Panc1 (cell line): ENCODE results near the gene RPL35. TPM values are rescaled to one million over a fixed set of nuclear protein-coding genes. Genes with fewer than 3 reads are reported as not detected.

Experiments
- ATAC-seq: fragments of 200-7000 bp; cut with Tn5 transposase; 2 replicates; pipeline ENCODE4 v1.9.1; 2020; ENCODE audit warnings: mild to moderate bottlenecking, moderate library complexity
- BruUV-seq: library from RNA; stranded (reverse); fragments of 400-500 nt; replicated peaks from 2 replicates; lab custom pipeline; 2021; lab: Mats Ljungman, UMichigan
- CTCF ChIA-PET: fragments of 300-600 bp; sonication (Branson Sonifier 250); formaldehyde crosslinking; loops from one replicate; lab custom pipeline; 2022; ENCODE audit warnings: antibody characterized with exemption; lab: Charles Lee
- POLR2A ChIA-PET: fragments of 300-600 bp; sonication (Branson Sonifier 250); formaldehyde crosslinking; loops from one replicate; lab custom pipeline; 2022; ENCODE audit warnings: antibody characterized with exemption; lab: Charles Lee
- DNase-seq: peaks from one replicate; pipeline ENCODE4 v3.0.0-alpha.2; 2010; ENCODE audit warnings: low read depth, low spot score
- H3K27ac ChIP-seq: 2 replicates; pipeline ENCODE4 v1.5.1; 2011; ENCODE audit warnings: mild to moderate bottlenecking, low read length, inconsistent platforms
- H3K27me3 ChIP-seq: fragments of 200-500 bp; sonication (Bioruptor generic); 2 replicates; pipeline ENCODE4 v1.6.0; 2014; ENCODE audit warnings: low read length, inconsistent platforms; ENCODE audit not compliant: control insufficient read depth, insufficient read depth
- H3K36me3 ChIP-seq: fragments of 200-500 bp; sonication (Bioruptor generic); 2 replicates; pipeline ENCODE4 v1.5.1; 2014; ENCODE audit warnings: inconsistent platforms, mild to moderate bottlenecking, low read length, moderate library complexity; ENCODE audit not compliant: control insufficient read depth, insufficient read depth
- H3K4me1 ChIP-seq: 2 replicates; pipeline ENCODE4 v1.5.1; 2011; ENCODE audit warnings: inconsistent platforms, mild to moderate bottlenecking, low read length, moderate library complexity; ENCODE audit not compliant: control insufficient read depth, insufficient read depth
- H3K4me3 ChIP-seq, 2 experiments: 2 replicates each; pipeline ENCODE4 v1.5.1; 2011 to 2012; ENCODE audit warnings: low read depth in 2 of 2, low read length in 2 of 2, mild to moderate bottlenecking in 2 of 2, inconsistent platforms in 1 of 2, moderate library complexity in 1 of 2
- H3K9me3 ChIP-seq: fragments of 200-500 bp; sonication (Bioruptor generic); 2 replicates; pipeline ENCODE4 v1.5.1; 2014; ENCODE audit warnings: low read depth, mild to moderate bottlenecking, inconsistent platforms, low read length, moderate library complexity; ENCODE audit not compliant: control insufficient read depth, insufficient read depth
- CTCF ChIP-seq: fragments of 450-650 bp; IDR thresholded peaks from 2 replicates; pipeline ENCODE4 v1.5.1; 2017; ENCODE audit warnings: mild to moderate bottlenecking
- POLR2AphosphoS5 ChIP-seq: IDR thresholded peaks from 2 replicates; pipeline ENCODE4 v1.6.1; 2012; ENCODE audit warnings: mild to moderate bottlenecking, low read depth, low read length, moderate library complexity
- SIN3A ChIP-seq: IDR thresholded peaks from 2 replicates; pipeline ENCODE4 v1.6.1; 2012; ENCODE audit warnings: low read depth, mild to moderate bottlenecking, low read length, moderate library complexity, borderline replicate concordance; ENCODE audit not compliant: insufficient read depth
- TCF7L2 ChIP-seq: IDR thresholded peaks from 2 replicates; pipeline ENCODE4 v1.6.1; 2011; ENCODE audit warnings: mild to moderate bottlenecking, low read depth, low read length, inconsistent platforms
- in situ Hi-C: cut with HindIII; loops from 2 replicates; pipeline ENCODE4 v1.10.0; 2016; ENCODE audit warnings: low sequenced_read_pairs, low pct_unique_long_range_greater_than_20kb
- intact Hi-C: fragments of 100-400 bp; cut with micrococcal nuclease; formaldehyde crosslinking; loops from one replicate; pipeline ENCODE4 v1.10.0; 2022; ENCODE audit not compliant: unreplicated experiment
- total RNA-seq: library from RNA; stranded (reverse); gene quantifications from one replicate; pipeline ENCODE4 v1.2.1, GENCODE V29; 2021; ENCODE audit not compliant: unreplicated experiment
- TF ChIP-seq, protein P1 (sequence below), 2 experiments: IDR thresholded peaks; 2 replicates each; pipeline ENCODE4 v1.6.1; 2011 to 2012; ENCODE audit warnings: low read depth in 2 of 2, control low read depth in 1 of 2, low read length in 1 of 2, mild to moderate bottlenecking in 1 of 2, moderate library complexity in 1 of 2; ENCODE audit not compliant: insufficient read depth in 1 of 2

RPL35 gene
- total RNA-seq, 1 experiment from 2014 or later: 758 TPM

DNA sequence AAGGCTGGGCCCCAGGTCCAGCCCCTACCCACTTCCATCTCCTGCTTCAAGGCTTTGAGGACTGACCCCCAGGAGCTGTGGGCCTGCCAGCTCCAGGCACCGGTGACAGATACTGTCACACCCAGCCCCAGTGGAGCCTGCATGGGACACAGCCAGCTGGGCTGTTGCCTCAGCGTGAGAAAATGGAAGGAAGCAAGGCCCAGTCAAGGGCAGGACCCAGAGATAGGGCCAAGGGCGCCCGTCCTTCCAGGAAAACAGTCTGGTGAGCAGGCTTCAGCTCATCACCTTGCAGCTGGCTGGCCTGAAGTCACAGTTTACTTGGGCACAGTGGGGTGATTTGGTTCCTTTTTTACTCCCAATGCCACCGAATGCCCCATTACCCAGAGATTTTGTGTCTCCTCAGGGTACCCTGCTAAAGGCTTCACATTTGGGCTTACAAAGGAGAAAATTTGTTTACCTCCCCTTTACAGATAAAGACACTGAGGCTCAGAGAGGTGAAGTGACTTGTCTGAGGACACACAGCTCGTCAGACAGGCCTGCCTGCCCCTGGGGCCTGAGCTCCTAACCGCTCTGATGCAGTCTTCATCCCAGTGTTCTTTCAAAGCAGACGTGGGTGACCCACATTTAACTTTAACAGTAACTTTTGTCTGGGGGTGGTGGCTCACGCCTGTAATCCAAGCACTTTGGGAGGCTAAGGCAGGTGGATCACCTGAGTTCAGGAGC is 30.0 kb downstream of the RPL35 start:
- H3K27ac ChIP-seq: no peak overlapping the region
- ChIA-PET POLR2A (interaction anchor here (0.8 kb wide), 1 partner anchor 32 kb away, joined by 3 read pairs; no protein-coding TSS in a partner anchor), CTCF (interaction anchor here (0.5 kb wide), 1 partner anchor 62 kb away, joined by 3 read pairs; no protein-coding TSS in a partner anchor)
- DNase-seq: no peak
- no peaks in the 10 kb centered on the region for H3K36me3 ChIP-seq
- H3K4me3 ChIP-seq: no peak overlapping the region
- H3K27me3 ChIP-seq: no peaks in the 10 kb centered on the region
- intact Hi-C loops: no loop called here
- no peak for TF ChIP-seq SIN3A
- TF ChIP-seq, protein P1, sequence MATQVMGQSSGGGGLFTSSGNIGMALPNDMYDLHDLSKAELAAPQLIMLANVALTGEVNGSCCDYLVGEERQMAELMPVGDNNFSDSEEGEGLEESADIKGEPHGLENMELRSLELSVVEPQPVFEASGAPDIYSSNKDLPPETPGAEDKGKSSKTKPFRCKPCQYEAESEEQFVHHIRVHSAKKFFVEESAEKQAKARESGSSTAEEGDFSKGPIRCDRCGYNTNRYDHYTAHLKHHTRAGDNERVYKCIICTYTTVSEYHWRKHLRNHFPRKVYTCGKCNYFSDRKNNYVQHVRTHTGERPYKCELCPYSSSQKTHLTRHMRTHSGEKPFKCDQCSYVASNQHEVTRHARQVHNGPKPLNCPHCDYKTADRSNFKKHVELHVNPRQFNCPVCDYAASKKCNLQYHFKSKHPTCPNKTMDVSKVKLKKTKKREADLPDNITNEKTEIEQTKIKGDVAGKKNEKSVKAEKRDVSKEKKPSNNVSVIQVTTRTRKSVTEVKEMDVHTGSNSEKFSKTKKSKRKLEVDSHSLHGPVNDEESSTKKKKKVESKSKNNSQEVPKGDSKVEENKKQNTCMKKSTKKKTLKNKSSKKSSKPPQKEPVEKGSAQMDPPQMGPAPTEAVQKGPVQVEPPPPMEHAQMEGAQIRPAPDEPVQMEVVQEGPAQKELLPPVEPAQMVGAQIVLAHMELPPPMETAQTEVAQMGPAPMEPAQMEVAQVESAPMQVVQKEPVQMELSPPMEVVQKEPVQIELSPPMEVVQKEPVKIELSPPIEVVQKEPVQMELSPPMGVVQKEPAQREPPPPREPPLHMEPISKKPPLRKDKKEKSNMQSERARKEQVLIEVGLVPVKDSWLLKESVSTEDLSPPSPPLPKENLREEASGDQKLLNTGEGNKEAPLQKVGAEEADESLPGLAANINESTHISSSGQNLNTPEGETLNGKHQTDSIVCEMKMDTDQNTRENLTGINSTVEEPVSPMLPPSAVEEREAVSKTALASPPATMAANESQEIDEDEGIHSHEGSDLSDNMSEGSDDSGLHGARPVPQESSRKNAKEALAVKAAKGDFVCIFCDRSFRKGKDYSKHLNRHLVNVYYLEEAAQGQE (IDR thresholded peaks at IDR 0.05; ENCODE audit: insufficient read depth in 1 of 2, low read depth in 2 of 2, low read length in 1 of 2): no peak
- no peak for TF ChIP-seq TCF7L2
- TF ChIP-seq POLR2AphosphoS5: no peak
- no peak for TF ChIP-seq CTCF
- in situ Hi-C loops: no loop called here
- no peak for ATAC-seq
- peaks cover 7% of the 10 kb centered on the region for H3K4me1 ChIP-seq
- no peaks in the 10 kb centered on the region for H3K9me3 ChIP-seq
- no TSS peak for BruUV-seq

DNA sequence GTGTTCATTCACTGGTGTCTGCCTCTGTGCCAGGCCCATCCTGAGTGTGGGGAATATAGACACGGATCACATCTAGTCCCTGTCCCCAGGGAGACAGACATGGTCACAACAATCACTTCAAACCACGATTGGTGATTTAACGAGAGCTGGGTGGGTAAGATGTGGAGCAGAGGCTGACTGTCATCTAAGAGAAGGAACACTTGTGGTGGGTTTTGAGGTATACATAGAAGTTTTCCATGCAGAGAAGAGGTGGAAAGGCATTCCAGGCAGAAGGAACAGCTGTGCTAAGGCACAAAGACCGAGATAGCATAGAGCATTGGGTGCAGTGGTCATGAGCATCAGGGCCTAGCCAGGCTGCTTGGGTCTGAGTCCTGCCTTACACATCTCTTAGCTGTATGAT is 31.2 kb downstream of the RPL35 start:
- Histone ChIP-seq H3K9me3 (no peaks in the 10 kb centered on the region), H3K4me1 (peaks cover 7% of the 10 kb centered on the region), H3K27ac (no peak overlapping the region), H3K36me3 (no peaks in the 10 kb centered on the region), H3K27me3 (no peaks in the 10 kb centered on the region), H3K4me3 (no peak overlapping the region)
- CTCF ChIA-PET: no interaction called here
- DNase-seq (no peak), ATAC-seq (no peak)
- intact Hi-C loops (no loop called here), in situ Hi-C loops (no loop called here)
- no peak for TF ChIP-seq POLR2AphosphoS5
- TF ChIP-seq CTCF: no peak
- TF ChIP-seq TCF7L2: no peak
- TF ChIP-seq, protein P1 (IDR thresholded peaks at IDR 0.05; ENCODE audit: insufficient read depth in 1 of 2, low read depth in 2 of 2, low read length in 1 of 2): no peak
- no peak for TF ChIP-seq SIN3A
- no TSS peak for BruUV-seq
- POLR2A ChIA-PET: no interaction called here
